ENCODE results near the gene CMPK2.

GRCh38 chr2:6878549-6878948 lies 12.8 kb upstream of the CMPK2 start:
- TF ChIP-seq POLR2A (IDR thresholded peaks at IDR 0.05) (no peak), CTCF (IDR thresholded peaks at IDR 0.05) (no peak)

Data from sigmoid colon (tissue), 3 donors.